ENCODE data around the gene TDRD3. TPM values are rescaled to one million over a fixed set of nuclear protein-coding genes. Genes with fewer than 3 reads are reported as not detected.

Gene TDRD3
- total and polyA plus RNA-seq, 2 experiments from 2014 or later: 13.1 to 13.3 TPM

- TF ChIP-seq ZNF462 (CRISPR knock-in tag; IDR thresholded peaks at IDR 0.05) (no peak), CTCF (conservative IDR thresholded peaks at IDR 0.05; ENCODE audit: low read depth in 2 of 2) (no peak), ZNF331 (CRISPR knock-in tag; IDR thresholded peaks at IDR 0.05; ENCODE audit: low read depth) (no peak)
These were observed 5.0 kb downstream of the TDRD3 start (continued) for GRCh38 chr13:60402022-60402421.

- H3K27ac Mint-ChIP-seq: no peak overlapping the region
- Histone ChIP-seq H2AFZ (no peak overlapping the region), H3K4me1 (ENCODE audit: insufficient read depth) (peaks cover under 1% of the 10 kb centered on the region; the same call in 1 of the 2 replicates), H3K36me3 (ENCODE audit: insufficient read depth) (peaks cover 3% of the 10 kb centered on the region; the same call in 1 of the 2 replicates), H3K79me2 (replicated peaks; ENCODE audit: insufficient read depth) (peaks cover 36% of the 10 kb centered on the region), H3K27ac (ENCODE audit: low read depth) (no peak overlapping the region), H3K9me2 (ENCODE audit: insufficient read depth) (peaks cover 12% of the 10 kb centered on the region; the same call in 1 of the 2 replicates), H4K20me1 (replicated peaks; ENCODE audit: insufficient read depth) (no peaks in the 10 kb centered on the region), H3K27me3 (ENCODE audit: insufficient read depth) (no peaks in the 10 kb centered on the region), H3K4me3 (no peak overlapping the region), H3K4me2 (no peak overlapping the region), H3F3A (replicated peaks; ENCODE audit: low read depth) (no peaks in the 10 kb centered on the region)
- no peaks in the 10 kb centered on the region for H3K27me3 Mint-ChIP-seq (ENCODE audit: insufficient read depth, low read depth, poor library complexity)
- peaks cover 37% of the 10 kb centered on the region for H3K36me3 Mint-ChIP-seq (ENCODE audit: low read depth)
- ATAC-seq (no peak), DNase-seq (ENCODE audit: low spot score) (no peak)
- peaks cover 12% of the 10 kb centered on the region for H3K4me1 Mint-ChIP-seq
- H3K4me3 Mint-ChIP-seq: no peak overlapping the region
- peaks cover 31% of the 10 kb centered on the region for H3K9me3 Mint-ChIP-seq
- TF ChIP-seq POLR2AphosphoS5 (IDR thresholded peaks at IDR 0.05; ENCODE audit: low read depth): no peak
- no peak for TF ChIP-seq EZH2phosphoT487 (IDR thresholded peaks at IDR 0.05; ENCODE audit: unreplicated experiment)
- TF ChIP-seq ZNF462 (CRISPR knock-in tag; IDR thresholded peaks at IDR 0.05): no peak
- TF ChIP-seq ZNF331 (CRISPR knock-in tag; IDR thresholded peaks at IDR 0.05; ENCODE audit: low read depth): no peak
- TF ChIP-seq NANOG (IDR thresholded peaks at IDR 0.05; ENCODE audit: borderline replicate concordance): no peak
These were observed 10.1 kb downstream of the TDRD3 start for GRCh38 chr13:60407095-60407494.

Data from GM23338 (cell line).